OCI-LY1 (cell line): ENCODE results near the gene MRC2.

Experiments
- EZH2 ChIP-seq: fragments of 200-600 bp; sonication (generic), shearing (Covaris generic); IDR thresholded peaks from 2 replicates; pipeline ENCODE4 v1.8.0; 2017; ENCODE audit warnings: borderline replicate concordance, mixed run types, mild to moderate bottlenecking, antibody characterized with exemption, low read length, moderate library complexity, mixed read lengths
- TF ChIP-seq, protein P1 (sequence below): fragments of 200-600 bp; sonication (generic), shearing (Covaris generic); IDR thresholded peaks from 2 replicates; pipeline ENCODE4 v1.5.1; 2017; ENCODE audit warnings: mild to moderate bottlenecking, antibody characterized with exemption, low read length, moderate library complexity, mixed read lengths

DNA sequence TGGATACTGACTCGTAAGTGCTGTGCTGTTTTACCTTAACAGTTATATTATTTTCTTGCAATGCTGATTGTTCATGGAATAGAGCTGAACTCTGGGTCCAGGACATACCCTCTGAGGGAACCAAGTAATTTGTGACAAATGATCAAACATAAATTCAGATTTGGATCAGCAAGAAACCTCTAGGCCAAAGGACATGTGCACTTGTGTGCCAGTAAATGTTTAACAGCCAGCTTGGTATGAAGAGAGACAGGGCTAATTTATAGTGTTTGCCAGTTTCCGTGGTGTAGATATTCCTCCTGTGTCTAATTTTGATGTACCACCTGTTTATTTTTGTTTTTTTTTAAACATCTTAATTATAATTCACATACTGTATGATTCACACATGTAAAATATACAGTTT, 30.8 kb upstream of the MRC2 start:
- TF ChIP-seq, protein P1, sequence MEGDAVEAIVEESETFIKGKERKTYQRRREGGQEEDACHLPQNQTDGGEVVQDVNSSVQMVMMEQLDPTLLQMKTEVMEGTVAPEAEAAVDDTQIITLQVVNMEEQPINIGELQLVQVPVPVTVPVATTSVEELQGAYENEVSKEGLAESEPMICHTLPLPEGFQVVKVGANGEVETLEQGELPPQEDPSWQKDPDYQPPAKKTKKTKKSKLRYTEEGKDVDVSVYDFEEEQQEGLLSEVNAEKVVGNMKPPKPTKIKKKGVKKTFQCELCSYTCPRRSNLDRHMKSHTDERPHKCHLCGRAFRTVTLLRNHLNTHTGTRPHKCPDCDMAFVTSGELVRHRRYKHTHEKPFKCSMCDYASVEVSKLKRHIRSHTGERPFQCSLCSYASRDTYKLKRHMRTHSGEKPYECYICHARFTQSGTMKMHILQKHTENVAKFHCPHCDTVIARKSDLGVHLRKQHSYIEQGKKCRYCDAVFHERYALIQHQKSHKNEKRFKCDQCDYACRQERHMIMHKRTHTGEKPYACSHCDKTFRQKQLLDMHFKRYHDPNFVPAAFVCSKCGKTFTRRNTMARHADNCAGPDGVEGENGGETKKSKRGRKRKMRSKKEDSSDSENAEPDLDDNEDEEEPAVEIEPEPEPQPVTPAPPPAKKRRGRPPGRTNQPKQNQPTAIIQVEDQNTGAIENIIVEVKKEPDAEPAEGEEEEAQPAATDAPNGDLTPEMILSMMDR: no peak
- no peak for TF ChIP-seq EZH2
